Astrocyte (in vitro differentiated cells and primary cell): ENCODE measurements around the gene CTNND2. TPM values are rescaled to one million over a fixed set of nuclear protein-coding genes. Genes with fewer than 3 reads are reported as not detected.

Experiments
- DNase-seq: peaks from one replicate; pipeline ENCODE4 v3.0.0-alpha.2; 2010; ENCODE audit warnings: low read depth
- FAIRE-seq: peaks from 2 replicates; lab custom pipeline; 2011; peaks lifted over from hg19 to GRCh38; lab: Jason Lieb, UNC
- H2AFZ ChIP-seq: 2 replicates; pipeline ENCODE4 v1.6.0; 2012; ENCODE audit warnings: low read depth, low read length, inconsistent platforms
- H3K27ac ChIP-seq: 2 replicates; pipeline ENCODE4 v1.5.1; 2011; ENCODE audit warnings: low read depth, low read length, inconsistent platforms
- H3K27me3 ChIP-seq: 2 replicates; pipeline ENCODE4 v1.6.0; 2011; ENCODE audit warnings: low read length, inconsistent platforms; ENCODE audit not compliant: insufficient read depth
- H3K36me3 ChIP-seq: 2 replicates; pipeline ENCODE4 v1.5.1; 2011; ENCODE audit warnings: low read length, inconsistent platforms; ENCODE audit not compliant: insufficient read depth
- H3K4me1 ChIP-seq: 2 replicates; pipeline ENCODE4 v1.5.1; 2011; ENCODE audit warnings: low read length, inconsistent platforms; ENCODE audit not compliant: insufficient read depth
- H3K4me2 ChIP-seq: 2 replicates; pipeline ENCODE4 v1.6.0; 2012; ENCODE audit warnings: low read length, inconsistent platforms
- H3K4me3 ChIP-seq: 2 replicates; pipeline ENCODE4 v1.5.1; 2011; ENCODE audit warnings: low read depth, mild to moderate bottlenecking, low read length, inconsistent platforms; ENCODE audit not compliant: insufficient read depth
- H3K79me2 ChIP-seq: 2 replicates; pipeline ENCODE4 v1.6.0; 2012; ENCODE audit warnings: mild to moderate bottlenecking, low read length, inconsistent platforms; ENCODE audit not compliant: insufficient read depth
- H3K9ac ChIP-seq: 2 replicates; pipeline ENCODE4 v1.6.0; 2012; ENCODE audit warnings: mild to moderate bottlenecking, low read length, inconsistent platforms
- H3K9me3 ChIP-seq: 2 replicates; pipeline ENCODE4 v1.5.1; 2012; ENCODE audit warnings: low read depth, mild to moderate bottlenecking, low read length, inconsistent platforms; ENCODE audit not compliant: insufficient read depth
- H4K20me1 ChIP-seq: 2 replicates; pipeline ENCODE4 v1.6.0; 2012; ENCODE audit warnings: low read length, inconsistent platforms; ENCODE audit not compliant: insufficient read depth
- H3K27ac Mint-ChIP-seq: one replicate; pipeline ENCODE4 v1.8.0; 2021; ENCODE audit warnings: mild to moderate bottlenecking, mixed read lengths; ENCODE audit not compliant: unreplicated experiment
- H3K27me3 Mint-ChIP-seq: one replicate; pipeline ENCODE4 v1.8.0; 2021; ENCODE audit warnings: low read depth, mixed read lengths; ENCODE audit not compliant: unreplicated experiment
- H3K36me3 Mint-ChIP-seq: one replicate; pipeline ENCODE4 v1.8.0; 2021; ENCODE audit warnings: low read depth, mixed read lengths; ENCODE audit not compliant: unreplicated experiment
- H3K4me1 Mint-ChIP-seq: one replicate; pipeline ENCODE4 v1.8.0; 2021; ENCODE audit warnings: low read depth, mixed read lengths; ENCODE audit not compliant: unreplicated experiment
- H3K4me3 Mint-ChIP-seq: one replicate; pipeline ENCODE4 v1.8.0; 2021; ENCODE audit warnings: mild to moderate bottlenecking, moderate library complexity, mixed read lengths; ENCODE audit not compliant: unreplicated experiment
- H3K9me3 Mint-ChIP-seq: one replicate; pipeline ENCODE4 v1.8.0; 2021; ENCODE audit warnings: mild to moderate bottlenecking, mixed read lengths; ENCODE audit not compliant: unreplicated experiment
- CTCF ChIP-seq: IDR thresholded peaks from 2 replicates; pipeline ENCODE4 v1.5.1; 2011; ENCODE audit warnings: low read depth, mild to moderate bottlenecking, inconsistent platforms, low read length, moderate library complexity; ENCODE audit not compliant: insufficient read depth
- EZH2 ChIP-seq: IDR thresholded peaks from 2 replicates; pipeline ENCODE4 v1.6.1; 2012; ENCODE audit warnings: mild to moderate bottlenecking, low read length, inconsistent platforms; ENCODE audit not compliant: insufficient read depth
- total RNA-seq: library from RNA; stranded (reverse); gene quantifications from 2 replicates; pipeline ENCODE4 v1.2.1, GENCODE V29; 2021

Gene CTNND2
- total RNA-seq, 1 donor from 2014 or later = 4.5 TPM

GRCh38 chr5:11227064-11227463 lies 677.2 kb downstream of the CTNND2 start:
- Mint-ChIP-seq H3K4me3 (no peak overlapping the region), H3K4me1 (no peaks in the 10 kb centered on the region)

DNA sequence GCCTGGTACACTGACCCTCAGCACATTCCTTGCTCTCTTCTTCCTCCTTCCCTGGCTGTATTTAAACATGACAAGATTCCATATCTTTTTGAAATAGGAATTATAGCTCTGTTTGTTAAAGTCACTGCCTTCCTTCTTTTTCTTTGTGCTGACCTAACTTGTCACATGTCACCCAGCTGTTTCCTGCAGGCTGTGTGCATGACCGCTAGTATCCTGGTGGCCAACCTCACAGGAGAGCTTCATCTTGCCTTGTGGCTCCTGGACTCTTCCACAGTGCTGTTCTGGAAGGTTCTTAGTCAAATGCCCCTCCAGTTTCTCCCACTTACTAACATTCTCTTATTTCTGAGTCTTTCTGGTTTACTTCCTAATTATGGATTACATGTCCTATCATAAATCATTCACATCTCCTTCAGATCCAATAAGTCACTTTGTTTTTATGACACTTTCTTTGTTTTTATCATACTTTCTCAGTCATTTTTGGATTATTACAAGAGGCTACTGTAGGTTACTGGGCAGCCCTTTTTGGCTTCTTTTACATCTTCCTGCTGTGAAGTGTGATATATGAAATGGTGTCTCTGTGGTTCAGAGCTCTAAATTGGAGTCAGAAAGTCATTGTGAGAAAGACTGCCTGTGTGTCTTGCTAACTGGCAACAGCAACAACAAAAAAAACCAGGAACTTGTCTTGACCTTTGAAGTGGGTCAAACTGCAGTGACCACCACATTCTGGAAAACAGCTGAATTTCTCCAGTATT lies 679.6 kb downstream of the CTNND2 start:
- Mint-ChIP-seq H3K4me1 (no peaks in the 10 kb centered on the region), H3K9me3 (peaks cover 6% of the 10 kb centered on the region), H3K27me3 (no peaks in the 10 kb centered on the region), H3K36me3 (peaks cover 3% of the 10 kb centered on the region), H3K4me3 (no peak overlapping the region), H3K27ac (no peak overlapping the region)
- H3K4me2 ChIP-seq = no peak overlapping the region
- H4K20me1 ChIP-seq = no peaks in the 10 kb centered on the region
- no peak for TF ChIP-seq CTCF
- no peak for TF ChIP-seq EZH2
- no peaks in the 10 kb centered on the region for H3K27me3 ChIP-seq
- no peaks in the 10 kb centered on the region for H3K36me3 ChIP-seq
- no peak for DNase-seq
- H3K79me2 ChIP-seq = no peaks in the 10 kb centered on the region
- H2AFZ ChIP-seq = no peak overlapping the region
- H3K4me3 ChIP-seq = no peak overlapping the region
- no peaks in the 10 kb centered on the region for H3K4me1 ChIP-seq
- FAIRE-seq = no peak
- no peaks in the 10 kb centered on the region for H3K9me3 ChIP-seq
- no peak overlapping the region for H3K9ac ChIP-seq
- no peak overlapping the region for H3K27ac ChIP-seq

More at GRCh38 chr5:11227064-11227463, 677.2 kb downstream of the CTNND2 start:
- H2AFZ ChIP-seq = no peak overlapping the region
- no peaks in the 10 kb centered on the region for H3K36me3 ChIP-seq
- no peaks in the 10 kb centered on the region for H3K27me3 Mint-ChIP-seq
- no peak overlapping the region for H3K4me2 ChIP-seq
- no peaks in the 10 kb centered on the region for H3K27me3 ChIP-seq
- H3K27ac Mint-ChIP-seq = no peak overlapping the region
- H3K4me3 ChIP-seq = no peak overlapping the region
- no peaks in the 10 kb centered on the region for H3K4me1 ChIP-seq
- FAIRE-seq (no peak), DNase-seq (no peak)
- H3K79me2 ChIP-seq = no peaks in the 10 kb centered on the region
- no peak overlapping the region for H3K9ac ChIP-seq
- peaks cover 4% of the 10 kb centered on the region for H3K36me3 Mint-ChIP-seq
- peaks cover 6% of the 10 kb centered on the region for H3K9me3 Mint-ChIP-seq
- TF ChIP-seq EZH2 = no peak
- TF ChIP-seq CTCF = no peak
- H3K9me3 ChIP-seq = no peaks in the 10 kb centered on the region
- no peaks in the 10 kb centered on the region for H4K20me1 ChIP-seq
- H3K27ac ChIP-seq = no peak overlapping the region

- Histone ChIP-seq H3K36me3 (no peaks in the 10 kb centered on the region), H3K27me3 (no peaks in the 10 kb centered on the region), H2AFZ (no peak overlapping the region), H3K9me3 (no peaks in the 10 kb centered on the region), H3K4me2 (no peak overlapping the region), H3K4me3 (no peak overlapping the region), H3K79me2 (no peaks in the 10 kb centered on the region), H3K4me1 (no peaks in the 10 kb centered on the region), H4K20me1 (no peaks in the 10 kb centered on the region), H3K9ac (no peak overlapping the region), H3K27ac (no peak overlapping the region)
- no peak for FAIRE-seq
- no peak overlapping the region for H3K27ac Mint-ChIP-seq
- no peaks in the 10 kb centered on the region for H3K4me1 Mint-ChIP-seq
- H3K27me3 Mint-ChIP-seq = peaks cover 2% of the 10 kb centered on the region
- TF ChIP-seq EZH2 (no peak), CTCF (no peak)
- no peak overlapping the region for H3K4me3 Mint-ChIP-seq
- no peak for DNase-seq
- peaks cover 13% of the 10 kb centered on the region for H3K9me3 Mint-ChIP-seq
- peaks cover 3% of the 10 kb centered on the region for H3K36me3 Mint-ChIP-seq
These were observed 682.1 kb downstream of the CTNND2 start for GRCh38 chr5:11222169-11222568.
